ENCODE data around the gene TPCN1.

- no peak for TF ChIP-seq ZNF24 (IDR thresholded peaks at IDR 0.05)
- TF ChIP-seq EZH2 (conservative IDR thresholded peaks at IDR 0.05; ENCODE audit: low read depth, low read length), result no peak
- TF ChIP-seq EP300 (IDR thresholded peaks at IDR 0.05; ENCODE audit: low read depth in 2 of 2, low read length in 2 of 2), result no peak
- no peak for TF ChIP-seq EP300 (CRISPR knock-in tag; IDR thresholded peaks at IDR 0.05; ENCODE audit: borderline replicate concordance)
- TF ChIP-seq GABPA (IDR thresholded peaks at IDR 0.05; ENCODE audit: low read depth, low read length), result no peak
- no peak for TF ChIP-seq GABPA (CRISPR knock-in tag; IDR thresholded peaks at IDR 0.05; ENCODE audit: low read depth)
- TF ChIP-seq, protein P1, sequence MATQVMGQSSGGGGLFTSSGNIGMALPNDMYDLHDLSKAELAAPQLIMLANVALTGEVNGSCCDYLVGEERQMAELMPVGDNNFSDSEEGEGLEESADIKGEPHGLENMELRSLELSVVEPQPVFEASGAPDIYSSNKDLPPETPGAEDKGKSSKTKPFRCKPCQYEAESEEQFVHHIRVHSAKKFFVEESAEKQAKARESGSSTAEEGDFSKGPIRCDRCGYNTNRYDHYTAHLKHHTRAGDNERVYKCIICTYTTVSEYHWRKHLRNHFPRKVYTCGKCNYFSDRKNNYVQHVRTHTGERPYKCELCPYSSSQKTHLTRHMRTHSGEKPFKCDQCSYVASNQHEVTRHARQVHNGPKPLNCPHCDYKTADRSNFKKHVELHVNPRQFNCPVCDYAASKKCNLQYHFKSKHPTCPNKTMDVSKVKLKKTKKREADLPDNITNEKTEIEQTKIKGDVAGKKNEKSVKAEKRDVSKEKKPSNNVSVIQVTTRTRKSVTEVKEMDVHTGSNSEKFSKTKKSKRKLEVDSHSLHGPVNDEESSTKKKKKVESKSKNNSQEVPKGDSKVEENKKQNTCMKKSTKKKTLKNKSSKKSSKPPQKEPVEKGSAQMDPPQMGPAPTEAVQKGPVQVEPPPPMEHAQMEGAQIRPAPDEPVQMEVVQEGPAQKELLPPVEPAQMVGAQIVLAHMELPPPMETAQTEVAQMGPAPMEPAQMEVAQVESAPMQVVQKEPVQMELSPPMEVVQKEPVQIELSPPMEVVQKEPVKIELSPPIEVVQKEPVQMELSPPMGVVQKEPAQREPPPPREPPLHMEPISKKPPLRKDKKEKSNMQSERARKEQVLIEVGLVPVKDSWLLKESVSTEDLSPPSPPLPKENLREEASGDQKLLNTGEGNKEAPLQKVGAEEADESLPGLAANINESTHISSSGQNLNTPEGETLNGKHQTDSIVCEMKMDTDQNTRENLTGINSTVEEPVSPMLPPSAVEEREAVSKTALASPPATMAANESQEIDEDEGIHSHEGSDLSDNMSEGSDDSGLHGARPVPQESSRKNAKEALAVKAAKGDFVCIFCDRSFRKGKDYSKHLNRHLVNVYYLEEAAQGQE (IDR thresholded peaks at IDR 0.05; ENCODE audit: borderline replicate concordance in 1 of 2, low read depth in 1 of 2, low read length in 2 of 2), result no peak
Measured at GRCh38 chr12:113339540-113339939, 118.3 kb downstream of the TPCN1 start.
